HepG2 (cell line): ENCODE measurements around the gene NACC2. TPM values are rescaled to one million over a fixed set of nuclear protein-coding genes. Genes with fewer than 3 reads are reported as not detected.

Experiments used
- ARNTL ChIP-seq: sonication (generic); formaldehyde crosslinking; IDR thresholded peaks from 2 replicates; pipeline ENCODE4 v1.4.0; 2020; ENCODE audit warnings: mild to moderate bottlenecking, missing genetic modification reagents
- ATF1 ChIP-seq: IDR thresholded peaks from 2 replicates; pipeline ENCODE4 v1.6.1; 2016; ENCODE audit warnings: mild to moderate bottlenecking, control low read depth
- ATF4 ChIP-seq, 2 experiments: fragments of 450-650 bp in 1 of 2; sonication (generic) in 1 of 2; formaldehyde crosslinking; IDR thresholded peaks; 2 replicates each; pipeline versions ENCODE4 v1.5.0 to v1.8.0; 2020 to 2022; ENCODE audit warnings: mild to moderate bottlenecking in 1 of 2, missing genetic modification reagents in 1 of 2
- FOXO1 ChIP-seq: sonication (generic); formaldehyde crosslinking; IDR thresholded peaks from 2 replicates; pipeline ENCODE4 v1.4.0; 2020; ENCODE audit warnings: missing genetic modification reagents
- GMEB1 ChIP-seq: sonication (generic); formaldehyde crosslinking; IDR thresholded peaks from 2 replicates; pipeline ENCODE4 v1.5.1; 2020; ENCODE audit warnings: missing genetic modification reagents, mild to moderate bottlenecking, borderline replicate concordance
- MAF1 ChIP-seq: sonication (generic); formaldehyde crosslinking; IDR thresholded peaks from 2 replicates; pipeline ENCODE4 v1.5.0; 2020; ENCODE audit warnings: missing genetic modification reagents, borderline replicate concordance
- MYNN ChIP-seq: sonication (generic); formaldehyde crosslinking; IDR thresholded peaks from 2 replicates; pipeline ENCODE4 v1.4.0; 2020; ENCODE audit warnings: mild to moderate bottlenecking, low read depth, missing genetic modification reagents
- NRL ChIP-seq: sonication (generic); formaldehyde crosslinking; IDR thresholded peaks from 2 replicates; pipeline ENCODE4 v1.5.0; 2020; ENCODE audit warnings: missing genetic modification reagents, mild to moderate bottlenecking, moderate library complexity, borderline replicate concordance
- PHF20 ChIP-seq: sonication (generic); formaldehyde crosslinking; IDR thresholded peaks from 2 replicates; pipeline ENCODE4 v1.5.0; 2020; ENCODE audit warnings: mild to moderate bottlenecking, missing genetic modification reagents
- PRDM15 ChIP-seq: sonication (generic); formaldehyde crosslinking; IDR thresholded peaks from 2 replicates; pipeline ENCODE4 v1.4.0; 2020; ENCODE audit warnings: missing genetic modification reagents
- SMARCC2 ChIP-seq: fragments of 450-650 bp; IDR thresholded peaks from 2 replicates; pipeline ENCODE4 v1.6.1; 2017; ENCODE audit warnings: antibody characterized with exemption, mild to moderate bottlenecking
- SOX5 ChIP-seq: IDR thresholded peaks from 2 replicates; pipeline ENCODE4 v1.6.1; 2016; ENCODE audit warnings: borderline replicate concordance
- ZBTB20 ChIP-seq: sonication (generic); formaldehyde crosslinking; IDR thresholded peaks from 2 replicates; pipeline ENCODE4 v1.8.1; 2023; ENCODE audit warnings: missing genetic modification reagents, low read depth, mild to moderate bottlenecking, borderline replicate concordance
- ZBTB39 ChIP-seq: sonication (generic); formaldehyde crosslinking; IDR thresholded peaks from 2 replicates; pipeline ENCODE4 v1.5.0; 2020; ENCODE audit warnings: missing genetic modification reagents
- ZIK1 ChIP-seq: sonication (generic); formaldehyde crosslinking; IDR thresholded peaks from 2 replicates; pipeline ENCODE4 v1.5.0; 2020; ENCODE audit warnings: mild to moderate bottlenecking, low read depth, missing genetic modification reagents, borderline replicate concordance
- ZNF788 ChIP-seq: sonication (generic); formaldehyde crosslinking; IDR thresholded peaks from 2 replicates; pipeline ENCODE4 v1.5.0; 2020; ENCODE audit warnings: mild to moderate bottlenecking, missing genetic modification reagents, borderline replicate concordance
- polyA plus RNA-seq, 8 experiments: library from polyadenylated mRNA; depleted of rRNA in 3 of 8; stranded (reverse) in 7 of 8; unstranded in 1 of 8; fragments of >200 nt; fragmentation: Illumina TruSeq in 4 of 8; extraction: Trizol in 4 of 8; gene quantifications; 2 replicates each; pipeline versions ENCODE4 v1.2.1 to v1.2.3, GENCODE V29; 2011 to 2016; ENCODE audit warnings: low read depth in 4 of 8, missing spikeins in 1 of 8, mixed read lengths in 1 of 8; ENCODE audit not compliant: insufficient read depth in 1 of 8
- total RNA-seq, 5 experiments: library from RNA; depleted of rRNA; stranded (reverse); fragments of >200 nt; fragmentation: Illumina TruSeq; extraction: Trizol; gene quantifications; 2 replicates each; pipeline ENCODE4 v1.2.3, GENCODE V29; 2016; ENCODE audit warnings: low read depth in 1 of 5
- TF ChIP-seq, protein P1 (sequence below): sonication (generic); formaldehyde crosslinking; IDR thresholded peaks from 2 replicates; pipeline ENCODE4 v1.8.1; 2023; ENCODE audit warnings: mild to moderate bottlenecking, missing genetic modification reagents
- TF ChIP-seq, protein P2 (sequence below): sonication (generic); formaldehyde crosslinking; IDR thresholded peaks from 2 replicates; pipeline ENCODE4 v1.8.0; 2023; ENCODE audit warnings: mild to moderate bottlenecking, missing genetic modification reagents

Gene NACC2
- total and polyA plus RNA-seq, 2 of the 13 experiments (the other 11 are each of a cell fraction or from before 2014, with no cell fraction given): 5.9 to 12.3 TPM

- no peak for TF ChIP-seq GMEB1
- TF ChIP-seq MAF1 (CRISPR knock-in tag): no peak
- TF ChIP-seq PHF20: no peak
- TF ChIP-seq SOX5 (CRISPR knock-in tag): no peak
- no peak for TF ChIP-seq ARNTL (CRISPR knock-in tag)
- no peak for TF ChIP-seq ZNF788 (CRISPR knock-in tag)
- TF ChIP-seq SMARCC2: no peak
- TF ChIP-seq ZIK1 (CRISPR knock-in tag): no peak
- TF ChIP-seq, protein P1, sequence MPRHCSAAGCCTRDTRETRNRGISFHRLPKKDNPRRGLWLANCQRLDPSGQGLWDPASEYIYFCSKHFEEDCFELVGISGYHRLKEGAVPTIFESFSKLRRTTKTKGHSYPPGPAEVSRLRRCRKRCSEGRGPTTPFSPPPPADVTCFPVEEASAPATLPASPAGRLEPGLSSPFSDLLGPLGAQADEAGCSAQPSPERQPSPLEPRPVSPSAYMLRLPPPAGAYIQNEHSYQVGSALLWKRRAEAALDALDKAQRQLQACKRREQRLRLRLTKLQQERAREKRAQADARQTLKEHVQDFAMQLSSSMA (CRISPR knock-in tag): no peak
- no peak for TF ChIP-seq ATF4 (CRISPR knock-in tag; IDR thresholded peaks at IDR 0.05)
- no peak for TF ChIP-seq ZBTB39
- no peak for TF ChIP-seq MYNN (CRISPR knock-in tag)
- TF ChIP-seq NRL (CRISPR knock-in tag): no peak
- no peak for TF ChIP-seq ZBTB20 (CRISPR knock-in tag)
- no peak for TF ChIP-seq FOXO1 (CRISPR knock-in tag)
- no peak for TF ChIP-seq PRDM15
- no peak for TF ChIP-seq ATF1 (CRISPR knock-in tag)
- TF ChIP-seq, protein P2, sequence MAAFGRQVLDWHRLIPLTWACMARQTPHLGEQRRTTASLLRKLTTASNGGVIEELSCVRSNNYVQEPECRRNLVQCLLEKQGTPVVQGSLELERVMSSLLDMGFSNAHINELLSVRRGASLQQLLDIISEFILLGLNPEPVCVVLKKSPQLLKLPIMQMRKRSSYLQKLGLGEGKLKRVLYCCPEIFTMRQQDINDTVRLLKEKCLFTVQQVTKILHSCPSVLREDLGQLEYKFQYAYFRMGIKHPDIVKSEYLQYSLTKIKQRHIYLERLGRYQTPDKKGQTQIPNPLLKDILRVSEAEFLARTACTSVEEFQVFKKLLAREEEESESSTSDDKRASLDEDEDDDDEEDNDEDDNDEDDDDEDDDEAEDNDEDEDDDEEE (CRISPR knock-in tag): no peak
These were observed 104.3 kb downstream of the NACC2 start (continued) for GRCh38 chr9:135990468-135991429.
